ENCODE measurements around the gene ZFPL1. TPM values are rescaled to one million over a fixed set of nuclear protein-coding genes. Genes with fewer than 3 reads are reported as not detected.

Gene ZFPL1
- total and polyA plus RNA-seq, 10 of the 15 experiments (the other 5 are each of a cell fraction or from before 2014, with no cell fraction given) = 2.2 to 37.8 (median 27.0) TPM

DNA sequence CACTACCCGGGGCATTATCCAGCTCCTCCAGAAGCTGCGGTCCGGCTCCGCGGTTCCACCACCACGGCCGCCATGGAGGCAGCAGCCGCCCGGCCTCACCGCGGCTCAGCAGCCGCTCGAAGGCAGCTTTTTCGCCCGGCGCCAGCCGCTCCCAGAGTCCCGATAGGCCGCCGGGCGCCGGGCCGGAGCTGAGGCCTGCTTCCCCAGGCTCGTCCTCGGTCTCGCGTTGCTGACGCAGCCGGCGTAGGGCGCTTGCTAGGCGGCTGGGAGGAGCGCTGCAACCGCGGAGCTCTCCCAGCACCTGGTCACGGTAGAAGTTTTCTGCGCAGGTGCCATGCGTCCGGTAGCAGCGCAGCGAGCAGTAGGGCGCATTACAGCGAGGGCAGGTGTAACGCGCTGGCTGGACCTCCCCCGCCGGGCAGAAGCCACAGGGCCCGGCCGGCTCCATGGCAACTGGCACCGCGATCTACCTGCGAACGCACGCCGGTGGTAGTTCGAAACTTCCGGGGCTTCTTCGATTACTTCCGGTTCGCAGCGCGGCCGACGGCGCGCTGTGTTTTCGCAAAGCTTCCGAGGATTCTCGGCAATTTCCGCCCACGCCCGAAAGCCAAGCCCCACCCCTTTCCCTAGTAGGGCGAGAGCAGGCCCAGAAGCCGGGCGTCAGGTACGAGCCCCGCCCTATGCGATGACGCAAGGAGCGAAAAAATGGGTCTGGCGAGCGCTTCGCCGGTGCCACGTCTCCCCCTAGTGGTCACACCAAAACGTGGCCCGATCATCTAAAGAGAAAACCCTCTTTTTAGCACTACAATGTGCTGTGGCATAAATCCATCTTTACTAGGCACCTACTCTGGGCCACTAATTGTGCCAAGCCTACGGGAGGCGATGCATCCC, 33.4 kb downstream of the ZFPL1 start, which contains the start of gene ZNHIT2 (continued):
- peak; percentile 86 for TF ChIP-seq MTA2 (IDR thresholded peaks at IDR 0.05; ENCODE audit: low read depth)
- TF ChIP-seq NFXL1 (IDR thresholded peaks at IDR 0.05; ENCODE audit: borderline replicate concordance) = no peak
- TF ChIP-seq CHD1 (IDR thresholded peaks at IDR 0.05; ENCODE audit: low read depth, low read length) = peak; percentile 75; the same call in 1 of the 2 replicates
- TF ChIP-seq, protein P1, sequence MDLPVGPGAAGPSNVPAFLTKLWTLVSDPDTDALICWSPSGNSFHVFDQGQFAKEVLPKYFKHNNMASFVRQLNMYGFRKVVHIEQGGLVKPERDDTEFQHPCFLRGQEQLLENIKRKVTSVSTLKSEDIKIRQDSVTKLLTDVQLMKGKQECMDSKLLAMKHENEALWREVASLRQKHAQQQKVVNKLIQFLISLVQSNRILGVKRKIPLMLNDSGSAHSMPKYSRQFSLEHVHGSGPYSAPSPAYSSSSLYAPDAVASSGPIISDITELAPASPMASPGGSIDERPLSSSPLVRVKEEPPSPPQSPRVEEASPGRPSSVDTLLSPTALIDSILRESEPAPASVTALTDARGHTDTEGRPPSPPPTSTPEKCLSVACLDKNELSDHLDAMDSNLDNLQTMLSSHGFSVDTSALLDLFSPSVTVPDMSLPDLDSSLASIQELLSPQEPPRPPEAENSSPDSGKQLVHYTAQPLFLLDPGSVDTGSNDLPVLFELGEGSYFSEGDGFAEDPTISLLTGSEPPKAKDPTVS (IDR thresholded peaks at IDR 0.05; ENCODE audit: low read depth, low read length) = no peak
- TF ChIP-seq, protein P2, sequence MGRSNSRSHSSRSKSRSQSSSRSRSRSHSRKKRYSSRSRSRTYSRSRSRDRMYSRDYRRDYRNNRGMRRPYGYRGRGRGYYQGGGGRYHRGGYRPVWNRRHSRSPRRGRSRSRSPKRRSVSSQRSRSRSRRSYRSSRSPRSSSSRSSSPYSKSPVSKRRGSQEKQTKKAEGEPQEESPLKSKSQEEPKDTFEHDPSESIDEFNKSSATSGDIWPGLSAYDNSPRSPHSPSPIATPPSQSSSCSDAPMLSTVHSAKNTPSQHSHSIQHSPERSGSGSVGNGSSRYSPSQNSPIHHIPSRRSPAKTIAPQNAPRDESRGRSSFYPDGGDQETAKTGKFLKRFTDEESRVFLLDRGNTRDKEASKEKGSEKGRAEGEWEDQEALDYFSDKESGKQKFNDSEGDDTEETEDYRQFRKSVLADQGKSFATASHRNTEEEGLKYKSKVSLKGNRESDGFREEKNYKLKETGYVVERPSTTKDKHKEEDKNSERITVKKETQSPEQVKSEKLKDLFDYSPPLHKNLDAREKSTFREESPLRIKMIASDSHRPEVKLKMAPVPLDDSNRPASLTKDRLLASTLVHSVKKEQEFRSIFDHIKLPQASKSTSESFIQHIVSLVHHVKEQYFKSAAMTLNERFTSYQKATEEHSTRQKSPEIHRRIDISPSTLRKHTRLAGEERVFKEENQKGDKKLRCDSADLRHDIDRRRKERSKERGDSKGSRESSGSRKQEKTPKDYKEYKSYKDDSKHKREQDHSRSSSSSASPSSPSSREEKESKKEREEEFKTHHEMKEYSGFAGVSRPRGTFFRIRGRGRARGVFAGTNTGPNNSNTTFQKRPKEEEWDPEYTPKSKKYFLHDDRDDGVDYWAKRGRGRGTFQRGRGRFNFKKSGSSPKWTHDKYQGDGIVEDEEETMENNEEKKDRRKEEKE (IDR thresholded peaks at IDR 0.05) = no peak
- TF ChIP-seq NFYB (IDR thresholded peaks at IDR 0.05; ENCODE audit: insufficient read depth, low read depth, low read length) = no peak
- TF ChIP-seq BHLHE40 (IDR thresholded peaks at IDR 0.05; ENCODE audit: borderline replicate concordance in 1 of 2, low read depth in 2 of 2, low read length in 1 of 2) = peak in 1 of 2 experiments; percentile 42; a peak in 1 of 4 replicates
- no peak for TF ChIP-seq E2F4 (IDR thresholded peaks at IDR 0.05; ENCODE audit: low read depth, low read length)
- TF ChIP-seq BCL11A (IDR thresholded peaks at IDR 0.05; ENCODE audit: low read depth, low read length) = no peak
- TF ChIP-seq SMAD5 (IDR thresholded peaks at IDR 0.05; ENCODE audit: low read depth) = peak; percentile 75; the same call in 1 of the 2 replicates
- peak; percentile 95 for TF ChIP-seq POLR2A (IDR thresholded peaks at IDR 0.05; ENCODE audit: low read depth, low read length)

Data from GM12878 (cell line).